ENCODE results near the gene HNRNPF.
"Not testable (repeated sequence)": the region's sequence is repeated elsewhere in the genome, so short reads cannot be mapped to it uniquely, and the experiment has no call there.

Gene HNRNPF, protein sequence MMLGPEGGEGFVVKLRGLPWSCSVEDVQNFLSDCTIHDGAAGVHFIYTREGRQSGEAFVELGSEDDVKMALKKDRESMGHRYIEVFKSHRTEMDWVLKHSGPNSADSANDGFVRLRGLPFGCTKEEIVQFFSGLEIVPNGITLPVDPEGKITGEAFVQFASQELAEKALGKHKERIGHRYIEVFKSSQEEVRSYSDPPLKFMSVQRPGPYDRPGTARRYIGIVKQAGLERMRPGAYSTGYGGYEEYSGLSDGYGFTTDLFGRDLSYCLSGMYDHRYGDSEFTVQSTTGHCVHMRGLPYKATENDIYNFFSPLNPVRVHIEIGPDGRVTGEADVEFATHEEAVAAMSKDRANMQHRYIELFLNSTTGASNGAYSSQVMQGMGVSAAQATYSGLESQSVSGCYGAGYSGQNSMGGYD

DNA sequence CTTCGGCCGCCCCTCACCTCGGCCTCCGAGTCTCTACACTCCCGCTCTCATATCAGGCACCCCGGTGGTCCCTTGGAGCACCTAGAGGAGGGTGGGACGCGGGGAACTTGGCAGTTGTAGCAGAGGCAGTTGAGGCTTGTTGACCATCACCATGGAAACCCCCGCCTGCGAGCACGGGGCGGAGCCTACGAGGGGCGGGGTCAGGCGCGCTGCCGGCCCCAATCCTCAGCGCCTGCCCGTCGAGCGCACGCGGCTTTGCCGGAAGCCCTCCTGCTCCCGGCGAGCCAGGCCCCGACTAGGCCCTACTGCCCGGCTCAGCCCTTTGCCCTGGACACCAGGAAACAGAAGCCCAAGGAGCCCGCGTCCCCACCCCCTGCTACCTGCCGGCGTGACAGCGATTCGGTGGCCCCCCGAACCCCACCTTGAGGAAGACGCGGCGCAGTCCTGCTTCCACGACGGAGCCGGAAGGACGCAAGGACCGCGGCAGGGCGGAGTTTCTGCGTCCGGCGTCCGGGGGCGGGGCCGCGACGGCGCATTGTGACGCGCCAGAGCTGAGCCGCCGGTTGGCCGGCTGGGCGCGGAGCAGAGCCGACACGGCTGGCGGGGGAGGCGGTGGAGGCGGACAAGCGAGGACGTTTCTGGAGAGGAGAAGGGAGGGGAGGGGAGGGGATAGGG lies at the start of gene HNRNPF:
Gene HNRNPF, minus strand, starts transcription at position 477 of the 675 bp plus-strand sequence. CDS start 21,302 bp downstream, outside the sequence.
- peak; percentile 86 for ATAC-seq
- TF ChIP-seq ZNF70 (CRISPR knock-in tag; IDR thresholded peaks at IDR 0.05) (no peak), GLIS3 (CRISPR knock-in tag; IDR thresholded peaks at IDR 0.05) (peak; percentile 74; the same call in 1 of the 2 replicates), CSDC2 (CRISPR knock-in tag; IDR thresholded peaks at IDR 0.05) (peak; percentile 91; the same call in 1 of the 2 replicates), ZNF565 (CRISPR knock-in tag; conservative IDR thresholded peaks at IDR 0.05; ENCODE audit: low read depth) (no peak), ZFP3 (CRISPR knock-in tag; IDR thresholded peaks at IDR 0.05) (peak; percentile 50)
- TF ChIP-seq, protein P1, sequence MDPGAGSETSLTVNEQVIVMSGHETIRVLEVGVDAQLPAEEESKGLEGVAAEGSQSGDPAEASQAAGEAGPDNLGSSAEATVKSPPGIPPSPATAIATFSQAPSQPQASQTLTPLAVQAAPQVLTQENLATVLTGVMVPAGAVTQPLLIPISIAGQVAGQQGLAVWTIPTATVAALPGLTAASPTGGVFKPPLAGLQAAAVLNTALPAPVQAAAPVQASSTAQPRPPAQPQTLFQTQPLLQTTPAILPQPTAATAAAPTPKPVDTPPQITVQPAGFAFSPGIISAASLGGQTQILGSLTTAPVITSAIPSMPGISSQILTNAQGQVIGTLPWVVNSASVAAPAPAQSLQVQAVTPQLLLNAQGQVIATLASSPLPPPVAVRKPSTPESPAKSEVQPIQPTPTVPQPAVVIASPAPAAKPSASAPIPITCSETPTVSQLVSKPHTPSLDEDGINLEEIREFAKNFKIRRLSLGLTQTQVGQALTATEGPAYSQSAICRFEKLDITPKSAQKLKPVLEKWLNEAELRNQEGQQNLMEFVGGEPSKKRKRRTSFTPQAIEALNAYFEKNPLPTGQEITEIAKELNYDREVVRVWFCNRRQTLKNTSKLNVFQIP (CRISPR knock-in tag; IDR thresholded peaks at IDR 0.05; ENCODE audit: borderline replicate concordance, low read depth): 0 out of 2 replicates have a peak, but pooled peaks have one; percentile 28

DNA sequence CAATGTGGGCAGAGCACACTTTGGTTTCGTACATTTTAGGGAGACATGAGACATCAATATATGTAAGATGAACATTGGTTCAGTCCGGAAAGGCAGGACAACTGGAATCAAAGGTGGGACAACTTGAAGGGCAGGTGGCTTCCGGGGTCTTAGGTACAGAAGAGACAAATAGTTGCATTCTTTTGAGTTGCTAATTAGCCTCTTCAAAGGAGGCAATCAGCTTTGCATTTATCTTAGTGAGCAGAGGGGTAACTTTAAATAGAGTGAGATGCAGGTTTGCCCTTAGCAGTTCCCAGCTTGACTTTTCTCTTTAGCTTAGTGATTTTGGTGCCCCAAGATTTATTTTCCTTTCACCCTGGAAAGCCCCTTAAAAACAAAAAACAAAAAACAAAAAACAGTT lies 49.2 kb upstream of the HNRNPF start:
- no peak for ATAC-seq
- no peak for TF ChIP-seq ZFP3 (CRISPR knock-in tag; IDR thresholded peaks at IDR 0.05)
- no peak for TF ChIP-seq TCF4 (CRISPR knock-in tag; IDR thresholded peaks at IDR 0.05; ENCODE audit: borderline replicate concordance)
- no peak for TF ChIP-seq PPARA (CRISPR knock-in tag; IDR thresholded peaks at IDR 0.05; ENCODE audit: borderline replicate concordance)
- TF ChIP-seq, protein P2, sequence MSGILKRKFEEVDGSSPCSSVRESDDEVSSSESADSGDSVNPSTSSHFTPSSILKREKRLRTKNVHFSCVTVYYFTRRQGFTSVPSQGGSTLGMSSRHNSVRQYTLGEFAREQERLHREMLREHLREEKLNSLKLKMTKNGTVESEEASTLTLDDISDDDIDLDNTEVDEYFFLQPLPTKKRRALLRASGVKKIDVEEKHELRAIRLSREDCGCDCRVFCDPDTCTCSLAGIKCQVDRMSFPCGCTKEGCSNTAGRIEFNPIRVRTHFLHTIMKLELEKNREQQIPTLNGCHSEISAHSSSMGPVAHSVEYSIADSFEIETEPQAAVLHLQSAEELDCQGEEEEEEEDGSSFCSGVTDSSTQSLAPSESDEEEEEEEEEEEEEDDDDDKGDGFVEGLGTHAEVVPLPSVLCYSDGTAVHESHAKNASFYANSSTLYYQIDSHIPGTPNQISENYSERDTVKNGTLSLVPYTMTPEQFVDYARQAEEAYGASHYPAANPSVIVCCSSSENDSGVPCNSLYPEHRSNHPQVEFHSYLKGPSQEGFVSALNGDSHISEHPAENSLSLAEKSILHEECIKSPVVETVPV (CRISPR knock-in tag; IDR thresholded peaks at IDR 0.05): no peak
- no peak for TF ChIP-seq RARB (CRISPR knock-in tag; IDR thresholded peaks at IDR 0.05)
- no peak for TF ChIP-seq SNAI2 (CRISPR knock-in tag; IDR thresholded peaks at IDR 0.05)
- TF ChIP-seq ESRRG (CRISPR knock-in tag; IDR thresholded peaks at IDR 0.05): no peak
- no peak for TF ChIP-seq ZNF8 (CRISPR knock-in tag; IDR thresholded peaks at IDR 0.05)
- no peak for TF ChIP-seq ZC3H10 (CRISPR knock-in tag; IDR thresholded peaks at IDR 0.05)
- no peak for TF ChIP-seq ARNTL (CRISPR knock-in tag; IDR thresholded peaks at IDR 0.05; ENCODE audit: borderline replicate concordance, low read depth)
- TF ChIP-seq OSR1 (CRISPR knock-in tag; IDR thresholded peaks at IDR 0.05): no peak
- TF ChIP-seq GLIS3 (CRISPR knock-in tag; IDR thresholded peaks at IDR 0.05): no peak
- TF ChIP-seq CSDC2 (CRISPR knock-in tag; IDR thresholded peaks at IDR 0.05): no peak

DNA sequence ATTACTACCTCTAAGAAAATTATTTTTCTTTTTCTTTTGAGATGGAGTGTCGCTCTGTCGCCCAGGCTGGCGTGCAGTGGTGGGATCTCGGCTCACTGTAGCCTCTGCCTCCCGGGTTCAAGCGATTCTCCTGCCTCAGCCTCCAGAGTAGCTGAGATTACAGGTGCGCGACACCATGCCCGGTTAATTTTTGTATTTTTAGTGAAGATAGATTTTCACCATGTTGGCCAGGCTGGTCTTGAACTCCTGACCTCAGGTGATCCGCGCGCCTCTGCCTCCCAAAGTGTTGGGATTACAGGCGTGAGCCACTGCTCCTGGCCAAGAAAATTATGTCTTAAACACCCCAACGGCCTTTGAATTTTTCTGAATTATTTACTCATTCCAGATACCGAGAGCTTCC lies 47.6 kb upstream of the HNRNPF start:
- not testable (repeated sequence) for ATAC-seq

DNA sequence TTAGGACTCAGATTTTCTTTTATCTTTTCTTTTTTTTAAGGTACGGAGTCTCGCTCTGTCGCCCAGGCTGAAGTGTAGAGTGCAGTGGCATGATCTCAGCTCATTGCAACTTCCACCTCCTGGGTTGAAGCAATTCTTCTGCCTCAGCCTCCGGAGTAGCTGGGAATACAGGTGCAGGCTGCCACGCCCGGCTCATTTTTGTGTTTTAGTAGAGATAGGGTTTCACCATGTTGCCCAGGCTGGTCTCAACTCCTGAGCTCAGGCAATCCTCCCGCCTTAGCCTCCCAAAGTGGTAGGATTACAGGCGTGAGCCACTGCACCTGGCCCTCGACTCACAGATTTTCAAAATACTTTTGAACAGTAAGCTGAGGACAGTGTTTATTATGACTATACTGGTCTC lies 45.0 kb upstream of the HNRNPF start:
- ATAC-seq: not testable (repeated sequence)

DNA sequence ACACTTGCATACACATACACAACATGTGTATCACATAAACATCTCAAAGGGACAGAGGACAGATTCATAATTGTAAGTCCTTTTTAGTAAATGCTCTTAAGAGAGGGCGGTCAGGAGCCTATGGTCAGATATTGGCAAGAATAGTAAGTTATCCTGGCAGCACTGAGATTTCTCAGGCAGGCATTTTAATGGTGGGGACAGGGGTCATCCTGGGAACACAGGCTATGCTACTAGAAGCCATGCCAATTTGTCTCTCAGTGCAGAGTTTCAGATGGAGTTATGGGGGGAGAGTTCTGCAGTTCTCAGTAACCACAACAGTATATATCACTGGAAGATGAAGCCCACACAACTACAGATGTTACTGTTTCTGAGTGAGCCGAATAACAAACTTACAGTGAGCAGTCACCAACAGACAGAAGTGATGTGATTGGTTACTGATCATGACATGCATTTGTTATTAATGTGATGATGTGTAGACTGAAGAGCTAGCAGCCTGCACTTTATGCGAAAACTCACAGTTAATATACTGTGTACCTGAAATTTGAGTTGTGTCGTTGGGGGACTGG lies 44.4 kb upstream of the HNRNPF start:
- TF ChIP-seq ISL1 (CRISPR knock-in tag; IDR thresholded peaks at IDR 0.05): no peak
- TF ChIP-seq TOX (CRISPR knock-in tag; IDR thresholded peaks at IDR 0.05; ENCODE audit: borderline replicate concordance): no peak
- no peak for TF ChIP-seq BACH2 (CRISPR knock-in tag; IDR thresholded peaks at IDR 0.05; ENCODE audit: borderline replicate concordance)
- no peak for TF ChIP-seq ZFP3 (CRISPR knock-in tag; IDR thresholded peaks at IDR 0.05)
- no peak for TF ChIP-seq ZFP30 (CRISPR knock-in tag; IDR thresholded peaks at IDR 0.05)
- TF ChIP-seq SNAI2 (CRISPR knock-in tag; IDR thresholded peaks at IDR 0.05): no peak
- TF ChIP-seq ZNF565 (CRISPR knock-in tag; conservative IDR thresholded peaks at IDR 0.05; ENCODE audit: low read depth): no peak
- no peak for TF ChIP-seq TCF4 (CRISPR knock-in tag; IDR thresholded peaks at IDR 0.05; ENCODE audit: borderline replicate concordance)
- TF ChIP-seq, protein P2 (CRISPR knock-in tag; IDR thresholded peaks at IDR 0.05): no peak
- no peak for TF ChIP-seq OSR1 (CRISPR knock-in tag; IDR thresholded peaks at IDR 0.05)
- TF ChIP-seq GLIS3 (CRISPR knock-in tag; IDR thresholded peaks at IDR 0.05): no peak
- no peak for TF ChIP-seq ESRRG (CRISPR knock-in tag; IDR thresholded peaks at IDR 0.05)
- TF ChIP-seq, protein P3, sequence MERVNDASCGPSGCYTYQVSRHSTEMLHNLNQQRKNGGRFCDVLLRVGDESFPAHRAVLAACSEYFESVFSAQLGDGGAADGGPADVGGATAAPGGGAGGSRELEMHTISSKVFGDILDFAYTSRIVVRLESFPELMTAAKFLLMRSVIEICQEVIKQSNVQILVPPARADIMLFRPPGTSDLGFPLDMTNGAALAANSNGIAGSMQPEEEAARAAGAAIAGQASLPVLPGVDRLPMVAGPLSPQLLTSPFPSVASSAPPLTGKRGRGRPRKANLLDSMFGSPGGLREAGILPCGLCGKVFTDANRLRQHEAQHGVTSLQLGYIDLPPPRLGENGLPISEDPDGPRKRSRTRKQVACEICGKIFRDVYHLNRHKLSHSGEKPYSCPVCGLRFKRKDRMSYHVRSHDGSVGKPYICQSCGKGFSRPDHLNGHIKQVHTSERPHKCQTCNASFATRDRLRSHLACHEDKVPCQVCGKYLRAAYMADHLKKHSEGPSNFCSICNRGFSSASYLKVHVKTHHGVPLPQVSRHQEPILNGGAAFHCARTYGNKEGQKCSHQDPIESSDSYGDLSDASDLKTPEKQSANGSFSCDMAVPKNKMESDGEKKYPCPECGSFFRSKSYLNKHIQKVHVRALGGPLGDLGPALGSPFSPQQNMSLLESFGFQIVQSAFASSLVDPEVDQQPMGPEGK (CRISPR knock-in tag; IDR thresholded peaks at IDR 0.05; ENCODE audit: borderline replicate concordance): no peak
- TF ChIP-seq CSDC2 (CRISPR knock-in tag; IDR thresholded peaks at IDR 0.05): no peak
- TF ChIP-seq, protein P4, sequence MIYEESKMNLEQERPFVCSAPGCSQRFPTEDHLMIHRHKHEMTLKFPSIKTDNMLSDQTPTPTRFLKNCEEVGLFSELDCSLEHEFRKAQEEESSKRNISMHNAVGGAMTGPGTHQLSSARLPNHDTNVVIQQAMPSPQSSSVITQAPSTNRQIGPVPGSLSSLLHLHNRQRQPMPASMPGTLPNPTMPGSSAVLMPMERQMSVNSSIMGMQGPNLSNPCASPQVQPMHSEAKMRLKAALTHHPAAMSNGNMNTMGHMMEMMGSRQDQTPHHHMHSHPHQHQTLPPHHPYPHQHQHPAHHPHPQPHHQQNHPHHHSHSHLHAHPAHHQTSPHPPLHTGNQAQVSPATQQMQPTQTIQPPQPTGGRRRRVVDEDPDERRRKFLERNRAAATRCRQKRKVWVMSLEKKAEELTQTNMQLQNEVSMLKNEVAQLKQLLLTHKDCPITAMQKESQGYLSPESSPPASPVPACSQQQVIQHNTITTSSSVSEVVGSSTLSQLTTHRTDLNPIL (CRISPR knock-in tag; IDR thresholded peaks at IDR 0.05; ENCODE audit: low read depth): no peak
- no peak for TF ChIP-seq PPARA (CRISPR knock-in tag; IDR thresholded peaks at IDR 0.05; ENCODE audit: borderline replicate concordance)
- no peak for TF ChIP-seq ZNF70 (CRISPR knock-in tag; IDR thresholded peaks at IDR 0.05)
- ATAC-seq: no peak
